Raji (cell line): Measurements from ENCODE around the gene TRAPPC5.

Experiments
- POLR2A ChIP-seq: IDR thresholded peaks from 2 replicates; pipeline ENCODE4 v1.6.1; 2011; ENCODE audit warnings: low read depth, low read length, control low read depth; ENCODE audit not compliant: insufficient read depth

TRAPPC5 gene

GRCh38 chr19:7725791-7726190 is 45.2 kb downstream of the TRAPPC5 start:
- no peak for TF ChIP-seq POLR2A

- TF ChIP-seq POLR2A: no peak
Measured at GRCh38 chr19:7729211-7729610, 48.6 kb downstream of the TRAPPC5 start.

- TF ChIP-seq POLR2A: no peak
Measured at GRCh38 chr19:7729831-7730285, 49.2 kb downstream of the TRAPPC5 start.

DNA sequence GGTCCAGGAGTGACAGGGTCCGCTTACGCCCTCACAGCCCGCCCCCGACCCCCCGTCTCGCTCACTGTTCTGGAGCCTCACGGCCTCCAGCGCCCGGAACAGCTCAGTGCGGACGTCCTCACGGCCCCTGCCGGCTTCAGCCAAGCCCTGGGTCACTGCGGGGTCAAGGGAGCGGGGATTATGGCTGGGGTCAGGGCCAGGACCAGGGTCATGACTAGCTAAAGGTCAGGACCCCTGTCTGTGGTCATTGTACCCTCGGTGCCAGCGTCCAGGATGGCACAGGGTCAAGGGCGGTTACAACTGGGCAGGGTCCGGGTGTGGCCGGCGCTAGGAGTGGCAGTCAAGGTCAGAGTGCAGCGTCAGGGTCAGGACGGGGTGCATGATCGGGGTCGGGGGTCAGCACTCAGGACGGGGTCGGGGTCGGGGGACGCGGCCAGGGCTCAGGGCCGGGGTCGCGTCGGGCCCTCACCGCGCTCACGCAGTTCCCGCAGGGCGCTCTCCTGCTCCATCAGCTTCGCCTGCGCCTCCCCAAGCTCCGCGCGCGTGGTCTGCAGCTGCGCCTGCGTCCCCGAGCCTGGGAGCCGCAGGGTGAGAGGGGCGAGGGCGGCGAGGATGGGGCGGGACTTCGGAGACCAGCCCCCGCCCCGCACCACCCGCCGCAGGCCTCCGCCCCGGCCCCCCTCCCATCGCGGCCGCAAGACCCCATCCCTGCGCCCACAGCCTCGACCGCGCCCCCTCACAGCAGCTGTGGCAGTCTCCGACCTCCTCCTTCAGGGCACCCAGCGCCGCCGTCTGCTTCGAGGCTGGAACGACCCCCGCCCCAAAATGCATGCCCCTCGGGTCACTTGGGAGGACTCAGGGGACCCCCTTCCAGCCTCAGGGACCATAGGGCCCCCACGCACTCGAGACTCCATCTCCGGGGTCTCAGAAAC is 49.9 kb downstream of the TRAPPC5 start:
- no peak for TF ChIP-seq POLR2A

DNA sequence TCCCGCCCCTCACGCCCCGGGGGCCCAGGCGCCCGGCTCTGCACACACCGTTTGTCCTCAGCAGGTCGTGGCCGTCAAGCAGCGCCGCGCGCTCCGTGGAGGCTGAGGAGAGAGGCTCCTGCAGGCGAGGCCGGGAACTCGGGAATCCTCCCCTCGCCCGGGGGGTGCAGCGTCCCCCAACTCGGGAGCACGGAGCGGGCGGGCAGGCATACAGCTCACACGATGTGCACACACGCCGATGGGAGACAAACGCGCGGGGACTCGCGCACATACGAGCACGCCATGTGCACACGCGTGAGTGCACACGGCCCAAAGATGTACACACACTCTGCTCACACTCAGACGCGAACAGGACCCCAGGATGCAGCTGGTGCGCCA is 50.6 kb downstream of the TRAPPC5 start:
- no peak for TF ChIP-seq POLR2A

GRCh38 chr19:7731615-7732014 is 51.0 kb downstream of the TRAPPC5 start:
- TF ChIP-seq POLR2A: no peak

DNA sequence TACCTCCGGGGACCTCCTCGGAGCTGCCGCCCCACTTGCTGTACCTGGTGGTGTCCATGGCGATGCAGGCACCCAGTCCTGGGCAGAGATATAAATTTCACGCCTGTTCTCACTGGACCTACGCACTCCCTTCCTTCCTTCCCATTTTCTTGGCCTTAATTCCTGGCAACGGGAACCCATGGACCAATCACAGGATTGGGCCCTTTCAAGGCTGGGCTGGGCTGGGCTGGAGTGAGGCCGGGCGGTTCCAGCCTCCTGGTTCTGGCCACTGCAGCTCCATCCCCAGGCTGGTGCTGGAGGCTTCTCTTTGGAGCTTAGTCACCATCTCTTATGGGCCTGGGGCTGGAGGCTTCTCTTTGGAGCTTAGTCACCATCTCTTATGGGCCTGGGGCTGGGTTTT is 51.4 kb downstream of the TRAPPC5 start, which contains the start of gene CLEC4G:
Gene CLEC4G (minus strand): TSS at position 66 of the 400 bp plus-strand sequence. CDS start 8 bp downstream, at position 58.
- TF ChIP-seq POLR2A: no peak

GRCh38 chr19:7733376-7733775 is 52.7 kb downstream of the TRAPPC5 start:
- no peak for TF ChIP-seq POLR2A

DNA sequence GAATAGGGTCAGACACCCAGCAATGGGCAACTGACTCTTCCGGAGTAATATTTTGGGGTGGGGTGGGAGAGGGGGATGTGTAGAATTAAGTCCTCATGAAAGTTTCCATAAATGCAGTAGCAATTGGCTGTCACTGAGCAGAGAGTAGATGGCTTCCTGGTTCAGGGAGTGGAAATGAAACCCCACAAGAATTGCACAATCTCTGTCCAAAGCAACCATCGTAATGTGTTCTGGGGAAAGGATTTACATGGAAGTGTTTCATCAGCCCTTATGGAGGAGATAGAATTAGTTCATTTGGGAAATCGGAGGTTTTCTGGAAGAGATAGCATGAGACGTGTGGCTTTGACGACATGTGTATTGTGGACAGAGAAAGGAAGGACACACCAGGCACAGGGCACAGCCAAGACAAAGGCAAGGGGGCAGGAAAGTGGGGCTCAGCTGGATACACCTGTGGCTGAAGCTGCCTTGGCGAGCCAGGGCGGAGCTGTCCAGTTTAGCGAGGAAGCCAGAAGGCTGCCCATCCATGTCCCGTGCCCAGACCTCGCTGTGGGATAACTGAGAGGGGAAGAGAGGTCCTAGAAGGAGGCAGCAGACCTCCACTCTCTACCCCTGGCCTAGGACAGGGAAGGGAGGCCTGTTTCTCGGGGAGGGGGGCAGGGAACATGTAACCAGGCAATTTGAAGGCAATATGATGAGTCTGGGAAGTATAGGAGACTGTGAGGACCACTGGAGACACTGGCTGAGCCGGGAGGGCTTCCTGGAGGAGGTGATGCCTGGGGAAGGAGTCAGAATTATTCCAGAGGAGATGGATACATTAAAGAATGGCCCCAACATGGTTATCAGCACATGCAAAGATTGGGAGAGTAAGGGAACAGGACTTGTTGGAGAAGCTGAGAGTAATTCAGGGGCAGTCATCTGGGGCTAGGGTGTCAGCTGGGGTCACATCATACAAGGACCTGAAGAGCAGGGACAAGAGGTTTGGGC is 53.9 kb downstream of the TRAPPC5 start:
- no peak for TF ChIP-seq POLR2A

- no peak for TF ChIP-seq POLR2A
Measured at GRCh38 chr19:7736148-7736547, 55.5 kb downstream of the TRAPPC5 start.

- TF ChIP-seq POLR2A: no peak
Measured at GRCh38 chr19:7737215-7737614, 56.6 kb downstream of the TRAPPC5 start.
